Measurements from ENCODE around the gene CRISP3. TPM values are rescaled to one million over a fixed set of nuclear protein-coding genes. Genes with fewer than 3 reads are reported as not detected.
A peak's percentile ranks its signal among the peaks of the same experiment; 100 is the strongest.

The CRISP3 gene
- total and polyA plus RNA-seq, 9 of the 15 experiments (the other 6 are each of a cell fraction or from before 2014, with no cell fraction given): 0.21 to 2.0 (median 0.58) TPM

- no peak for TF ChIP-seq CCAR2 (IDR thresholded peaks at IDR 0.05; ENCODE audit: low read depth, low read length)
- TF ChIP-seq TARDBP (IDR thresholded peaks at IDR 0.05): no peak
- no peak for TF ChIP-seq EWSR1 (IDR thresholded peaks at IDR 0.05; ENCODE audit: borderline replicate concordance, low read depth, partially characterized antibody)
- TF ChIP-seq SP1 (CRISPR knock-in tag; IDR thresholded peaks at IDR 0.05): no peak
- TF ChIP-seq FOXJ2 (tag; IDR thresholded peaks at IDR 0.05): no peak
- TF ChIP-seq ZNF431 (CRISPR knock-in tag; IDR thresholded peaks at IDR 0.05): no peak
- TF ChIP-seq POLR3A (IDR thresholded peaks at IDR 0.05; ENCODE audit: borderline replicate concordance, extremely low read depth, insufficient read depth, insufficient read length): no peak
- TF ChIP-seq GTF2E2 (tag; IDR thresholded peaks at IDR 0.05): no peak
- TF ChIP-seq XRCC4 (IDR thresholded peaks at IDR 0.05; ENCODE audit: extremely low read depth, insufficient read depth, insufficient read length): no peak
- TF ChIP-seq ZFP1 (CRISPR knock-in tag; IDR thresholded peaks at IDR 0.05): no peak
- no peak for TF ChIP-seq POLR2AphosphoS5 (IDR thresholded peaks at IDR 0.05; ENCODE audit: control insufficient read depth, insufficient read depth, low read depth, low read length)
- TF ChIP-seq, protein P1, sequence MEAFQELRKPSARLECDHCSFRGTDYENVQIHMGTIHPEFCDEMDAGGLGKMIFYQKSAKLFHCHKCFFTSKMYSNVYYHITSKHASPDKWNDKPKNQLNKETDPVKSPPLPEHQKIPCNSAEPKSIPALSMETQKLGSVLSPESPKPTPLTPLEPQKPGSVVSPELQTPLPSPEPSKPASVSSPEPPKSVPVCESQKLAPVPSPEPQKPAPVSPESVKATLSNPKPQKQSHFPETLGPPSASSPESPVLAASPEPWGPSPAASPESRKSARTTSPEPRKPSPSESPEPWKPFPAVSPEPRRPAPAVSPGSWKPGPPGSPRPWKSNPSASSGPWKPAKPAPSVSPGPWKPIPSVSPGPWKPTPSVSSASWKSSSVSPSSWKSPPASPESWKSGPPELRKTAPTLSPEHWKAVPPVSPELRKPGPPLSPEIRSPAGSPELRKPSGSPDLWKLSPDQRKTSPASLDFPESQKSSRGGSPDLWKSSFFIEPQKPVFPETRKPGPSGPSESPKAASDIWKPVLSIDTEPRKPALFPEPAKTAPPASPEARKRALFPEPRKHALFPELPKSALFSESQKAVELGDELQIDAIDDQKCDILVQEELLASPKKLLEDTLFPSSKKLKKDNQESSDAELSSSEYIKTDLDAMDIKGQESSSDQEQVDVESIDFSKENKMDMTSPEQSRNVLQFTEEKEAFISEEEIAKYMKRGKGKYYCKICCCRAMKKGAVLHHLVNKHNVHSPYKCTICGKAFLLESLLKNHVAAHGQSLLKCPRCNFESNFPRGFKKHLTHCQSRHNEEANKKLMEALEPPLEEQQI (IDR thresholded peaks at IDR 0.05): 0 out of 2 replicates have a peak, but pooled peaks have one; percentile 27
- no peak for TF ChIP-seq ZNF133 (CRISPR knock-in tag; IDR thresholded peaks at IDR 0.05)
- TF ChIP-seq DLX4 (CRISPR knock-in tag; IDR thresholded peaks at IDR 0.05): no peak
- TF ChIP-seq STAG1 (CRISPR knock-in tag; IDR thresholded peaks at IDR 0.05; ENCODE audit: borderline replicate concordance): no peak
- TF ChIP-seq, protein P2, sequence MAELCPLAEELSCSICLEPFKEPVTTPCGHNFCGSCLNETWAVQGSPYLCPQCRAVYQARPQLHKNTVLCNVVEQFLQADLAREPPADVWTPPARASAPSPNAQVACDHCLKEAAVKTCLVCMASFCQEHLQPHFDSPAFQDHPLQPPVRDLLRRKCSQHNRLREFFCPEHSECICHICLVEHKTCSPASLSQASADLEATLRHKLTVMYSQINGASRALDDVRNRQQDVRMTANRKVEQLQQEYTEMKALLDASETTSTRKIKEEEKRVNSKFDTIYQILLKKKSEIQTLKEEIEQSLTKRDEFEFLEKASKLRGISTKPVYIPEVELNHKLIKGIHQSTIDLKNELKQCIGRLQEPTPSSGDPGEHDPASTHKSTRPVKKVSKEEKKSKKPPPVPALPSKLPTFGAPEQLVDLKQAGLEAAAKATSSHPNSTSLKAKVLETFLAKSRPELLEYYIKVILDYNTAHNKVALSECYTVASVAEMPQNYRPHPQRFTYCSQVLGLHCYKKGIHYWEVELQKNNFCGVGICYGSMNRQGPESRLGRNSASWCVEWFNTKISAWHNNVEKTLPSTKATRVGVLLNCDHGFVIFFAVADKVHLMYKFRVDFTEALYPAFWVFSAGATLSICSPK (IDR thresholded peaks at IDR 0.05; ENCODE audit: borderline replicate concordance): no peak
- 0 out of 2 replicates have a peak, but pooled peaks have one; percentile 38 for TF ChIP-seq POLR2H (tag; IDR thresholded peaks at IDR 0.05; ENCODE audit: low read depth)
- TF ChIP-seq MLX (CRISPR knock-in tag; conservative IDR thresholded peaks at IDR 0.05): no peak
- TF ChIP-seq ZNF436 (CRISPR knock-in tag; IDR thresholded peaks at IDR 0.05): no peak
- peak; percentile 5; the same call in 1 of the 2 replicates for TF ChIP-seq NCOR1 (IDR thresholded peaks at IDR 0.05)
Observed at GRCh38 chr6:49732781-49733180, 11.4 kb downstream of the CRISP3 start (continued).

Measured in K562 (cell line).